H9 (cell line): ENCODE measurements around the gene SEC14L5. TPM values are rescaled to one million over a fixed set of nuclear protein-coding genes. Genes with fewer than 3 reads are reported as not detected.

Source experiments
- DNase-seq: peaks from one replicate; pipeline ENCODE4 v3.0.0-alpha.2; 2017
- H2AFZ ChIP-seq: one replicate; pipeline ENCODE4 v1.6.1; 2013; ENCODE audit warnings: mild to moderate bottlenecking, low read length, control low read depth, moderate library complexity
- H2AK5ac ChIP-seq: 2 replicates; pipeline ENCODE4 v1.6.1; 2013; ENCODE audit warnings: low read length, control low read depth, mixed read lengths; ENCODE audit not compliant: insufficient read length
- H2BK120ac ChIP-seq: one replicate; pipeline ENCODE4 v1.6.1; 2013; ENCODE audit warnings: low read depth, mild to moderate bottlenecking, low read length, control low read depth, inconsistent platforms; ENCODE audit not compliant: poor library complexity, severe bottlenecking
- H2BK12ac ChIP-seq: 2 replicates; pipeline ENCODE4 v1.6.1; 2013; ENCODE audit warnings: low read length, control low read depth, mixed read lengths, low read depth; ENCODE audit not compliant: insufficient read length
- H2BK15ac ChIP-seq: 2 replicates; pipeline ENCODE4 v1.6.1; 2013; ENCODE audit warnings: low read depth, low read length, control low read depth
- H2BK20ac ChIP-seq: one replicate; pipeline ENCODE4 v1.6.1; 2013; ENCODE audit warnings: low read depth, mild to moderate bottlenecking, low read length, control low read depth, inconsistent platforms; ENCODE audit not compliant: poor library complexity, severe bottlenecking
- H2BK5ac ChIP-seq: 2 replicates; pipeline ENCODE4 v1.6.1; 2013; ENCODE audit warnings: low read length, control low read depth, mixed read lengths; ENCODE audit not compliant: insufficient read length
- H3K14ac ChIP-seq: 2 replicates; pipeline ENCODE4 v1.6.1; 2013; ENCODE audit warnings: low read length, control low read depth; ENCODE audit not compliant: insufficient read depth
- H3K18ac ChIP-seq: 2 replicates; pipeline ENCODE4 v1.6.1; 2013; ENCODE audit warnings: low read depth, mild to moderate bottlenecking, mixed read lengths, low read length, control low read depth; ENCODE audit not compliant: insufficient read length
- H3K23ac ChIP-seq: 2 replicates; pipeline ENCODE4 v1.6.1; 2013; ENCODE audit warnings: low read length, control low read depth, mixed read lengths, low read depth; ENCODE audit not compliant: insufficient read length
- H3K23me2 ChIP-seq: 2 replicates; pipeline ENCODE4 v1.6.1; 2013; ENCODE audit warnings: low read depth, mild to moderate bottlenecking, mixed read lengths, low read length, control low read depth; ENCODE audit not compliant: insufficient read length, poor library complexity, severe bottlenecking
- H3K27ac ChIP-seq: 2 replicates; pipeline ENCODE4 v1.5.1; 2013; ENCODE audit warnings: low read length, control low read depth, mixed read lengths, low read depth; ENCODE audit not compliant: insufficient read length
- H3K27me3 ChIP-seq: 2 replicates; pipeline ENCODE4 v1.6.1; 2013; ENCODE audit warnings: low read length, control low read depth, inconsistent platforms; ENCODE audit not compliant: insufficient read depth
- H3K4ac ChIP-seq: 2 replicates; pipeline ENCODE4 v1.6.1; 2013; ENCODE audit warnings: low read depth, mild to moderate bottlenecking, control low read depth, inconsistent platforms, low read length, moderate library complexity
- H3K4me1 ChIP-seq: 2 replicates; pipeline ENCODE4 v1.6.1; 2013; ENCODE audit warnings: low read length, control low read depth, inconsistent platforms; ENCODE audit not compliant: insufficient read depth
- H3K4me2 ChIP-seq: 2 replicates; pipeline ENCODE4 v1.6.1; 2013; ENCODE audit warnings: low read length, control low read depth, mixed read lengths; ENCODE audit not compliant: insufficient read length, insufficient read depth
- H3K56ac ChIP-seq: 2 replicates; pipeline ENCODE4 v1.6.1; 2013; ENCODE audit warnings: low read depth, mild to moderate bottlenecking, mixed read lengths, low read length, control low read depth; ENCODE audit not compliant: insufficient read length
- H3K79me1 ChIP-seq: 2 replicates; pipeline ENCODE4 v1.6.1; 2013; ENCODE audit warnings: low read depth, mild to moderate bottlenecking, moderate library complexity, low read length, control low read depth, inconsistent platforms; ENCODE audit not compliant: insufficient read depth, poor library complexity, severe bottlenecking
- H3K79me2 ChIP-seq: 2 replicates; pipeline ENCODE4 v1.6.1; 2013; ENCODE audit warnings: low read length, control low read depth, inconsistent platforms; ENCODE audit not compliant: insufficient read depth
- H3K9ac ChIP-seq: 2 replicates; pipeline ENCODE4 v1.6.1; 2013; ENCODE audit warnings: low read length, control low read depth, mixed read lengths; ENCODE audit not compliant: insufficient read length; ENCODE audit errors: extremely low read depth
- H3K9me3 ChIP-seq: one replicate; pipeline ENCODE4 v1.6.1; 2013; ENCODE audit warnings: low read depth, low read length, inconsistent platforms; ENCODE audit not compliant: control insufficient read depth
- H3T11ph ChIP-seq: one replicate; pipeline ENCODE4 v1.6.1; 2013; ENCODE audit warnings: mild to moderate bottlenecking, low read length, control low read depth, inconsistent platforms
- H4K20me1 ChIP-seq: one replicate; pipeline ENCODE4 v1.6.1; 2013; ENCODE audit not compliant: control insufficient read depth, insufficient read length, insufficient read depth
- H4K5ac ChIP-seq: 2 replicates; pipeline ENCODE4 v1.6.1; 2013; ENCODE audit warnings: low read depth, mild to moderate bottlenecking, mixed read lengths, low read length, control low read depth; ENCODE audit not compliant: insufficient read length
- H4K8ac ChIP-seq: replicated peaks from 2 replicates; pipeline ENCODE4 v1.6.1; 2013; ENCODE audit warnings: low read length, control low read depth, mixed read lengths, low read depth; ENCODE audit not compliant: insufficient read length
- H4K91ac ChIP-seq: 2 replicates; pipeline ENCODE4 v1.6.1; 2013; ENCODE audit warnings: low read depth, mild to moderate bottlenecking, moderate library complexity, mixed read lengths, low read length, control low read depth; ENCODE audit not compliant: insufficient read length
- H3K27ac Mint-ChIP-seq, 3 experiments: 2 replicates in 2 of 3; 3 replicates in 1 of 3; pipeline ENCODE4 v1.8.0; 2020 to 2021; ENCODE audit warnings: mixed read lengths in 3 of 3, mild to moderate bottlenecking in 1 of 3, moderate library complexity in 1 of 3
- H3K27me3 Mint-ChIP-seq: 2 replicates; pipeline ENCODE4 v1.8.0; 2021; ENCODE audit warnings: low read depth, mild to moderate bottlenecking, moderate library complexity, mixed read lengths
- H3K36me3 Mint-ChIP-seq, 3 experiments: 2 replicates in 2 of 3; 3 replicates in 1 of 3; pipeline ENCODE4 v1.8.0; 2020 to 2021; ENCODE audit warnings: low read depth in 3 of 3, mixed read lengths in 3 of 3; ENCODE audit not compliant: insufficient read depth in 1 of 3
- H3K4me1 Mint-ChIP-seq, 2 experiments: 2 replicates each; pipeline ENCODE4 v1.8.0; 2020; ENCODE audit warnings: mixed read lengths in 2 of 2
- H3K4me3 Mint-ChIP-seq, 2 experiments: 2 replicates in 1 of 2; 3 replicates in 1 of 2; pipeline ENCODE4 v1.8.0; 2020 to 2021; ENCODE audit warnings: mild to moderate bottlenecking in 2 of 2, mixed read lengths in 2 of 2, moderate library complexity in 1 of 2
- H3K9me3 Mint-ChIP-seq, 2 experiments: 2 replicates in 1 of 2; 3 replicates in 1 of 2; pipeline ENCODE4 v1.8.0; 2020; ENCODE audit warnings: mild to moderate bottlenecking in 2 of 2, mixed read lengths in 2 of 2, moderate library complexity in 1 of 2
- CTCF ChIP-seq: fragments of 200-600 bp; sonication (generic); conservative IDR thresholded peaks from 3 replicates; pipeline ENCODE4 v1.8.0; 2021; ENCODE audit warnings: antibody characterized with exemption, mild to moderate bottlenecking
- WGBS: extraction: QIAGEN DNeasy Blood & Tissue Kit; methylation state at CpG from one replicate; pipeline ENCODE4 v1.1.7; 2013; ENCODE audit warnings: missing lambda C conversion rate, low lambda C conversion rate, mixed read lengths; ENCODE audit not compliant: insufficient read length; ENCODE audit errors: extremely low coverage; 5-methylcytosine and 5-hydroxymethylcytosine counted together
- total RNA-seq: library from RNA; stranded (reverse); gene quantifications from 2 replicates; pipeline ENCODE4 v1.2.1, GENCODE V29; 2021

Gene SEC14L5
- total RNA-seq, 1 experiment from 2014 or later = 4.1 TPM

GRCh38 chr16:5054876-5055865 is 97.0 kb downstream of the SEC14L5 start:
- H2AFZ ChIP-seq = no peak overlapping the region
- Mint-ChIP-seq H3K4me3 (no peak overlapping the region), H3K27me3 (no peaks in the 10 kb centered on the region; the same call in 1 of the 2 replicates), H3K9me3 (no peaks in the 10 kb centered on the region), H3K4me1 (peaks cover 18 to 21% of the 10 kb centered on the region in 2 experiments), H3K27ac (no peak overlapping the region), H3K36me3 (no peaks in the 10 kb centered on the region)
- no peak overlapping the region for H3K4ac ChIP-seq
- H3K18ac ChIP-seq = no peak overlapping the region
- no peak overlapping the region for H2BK5ac ChIP-seq
- no peaks in the 10 kb centered on the region for H3K79me1 ChIP-seq
- no peaks in the 10 kb centered on the region for H4K20me1 ChIP-seq
- no CpG with 5 or more reads among the region's 16 CpGs for WGBS
- H2BK20ac ChIP-seq = no peak overlapping the region
- no peak overlapping the region for H2BK15ac ChIP-seq
- H2AK5ac ChIP-seq = no peak overlapping the region
- H3K9ac ChIP-seq = no peak overlapping the region
- H3K23me2 ChIP-seq = no peaks in the 10 kb centered on the region
- H3K27me3 ChIP-seq = no peaks in the 10 kb centered on the region
- H4K8ac ChIP-seq = no peak overlapping the region
- no peak overlapping the region for H3K56ac ChIP-seq
- no peak overlapping the region for H4K91ac ChIP-seq
- H3K27ac ChIP-seq = no peak overlapping the region
- TF ChIP-seq CTCF = no peak
- no peaks in the 10 kb centered on the region for H3K9me3 ChIP-seq
- H3K4me2 ChIP-seq = no peak overlapping the region
- H3K4me1 ChIP-seq = peaks cover 4% of the 10 kb centered on the region; the same call in 1 of the 2 replicates
- no peak overlapping the region for H2BK120ac ChIP-seq
- no peak overlapping the region for H3K23ac ChIP-seq
- no peak overlapping the region for H3K14ac ChIP-seq
- H3T11ph ChIP-seq = no peak overlapping the region
- H4K5ac ChIP-seq = no peak overlapping the region
- no peak overlapping the region for H2BK12ac ChIP-seq
- no peaks in the 10 kb centered on the region for H3K79me2 ChIP-seq
- DNase-seq = no peak
